ENCODE data around the gene C2orf15. TPM values are rescaled to one million over a fixed set of nuclear protein-coding genes. Genes with fewer than 3 reads are reported as not detected.

Gene C2orf15
- total and polyA plus RNA-seq, 2 of the 8 experiments (the other 6 are each of a cell fraction or from before 2014, with no cell fraction given): 3.6 to 6.5 TPM

GRCh38 chr2:99104006-99104405 lies 37.5 kb upstream of the C2orf15 start (continued):
- TF ChIP-seq, protein P1, sequence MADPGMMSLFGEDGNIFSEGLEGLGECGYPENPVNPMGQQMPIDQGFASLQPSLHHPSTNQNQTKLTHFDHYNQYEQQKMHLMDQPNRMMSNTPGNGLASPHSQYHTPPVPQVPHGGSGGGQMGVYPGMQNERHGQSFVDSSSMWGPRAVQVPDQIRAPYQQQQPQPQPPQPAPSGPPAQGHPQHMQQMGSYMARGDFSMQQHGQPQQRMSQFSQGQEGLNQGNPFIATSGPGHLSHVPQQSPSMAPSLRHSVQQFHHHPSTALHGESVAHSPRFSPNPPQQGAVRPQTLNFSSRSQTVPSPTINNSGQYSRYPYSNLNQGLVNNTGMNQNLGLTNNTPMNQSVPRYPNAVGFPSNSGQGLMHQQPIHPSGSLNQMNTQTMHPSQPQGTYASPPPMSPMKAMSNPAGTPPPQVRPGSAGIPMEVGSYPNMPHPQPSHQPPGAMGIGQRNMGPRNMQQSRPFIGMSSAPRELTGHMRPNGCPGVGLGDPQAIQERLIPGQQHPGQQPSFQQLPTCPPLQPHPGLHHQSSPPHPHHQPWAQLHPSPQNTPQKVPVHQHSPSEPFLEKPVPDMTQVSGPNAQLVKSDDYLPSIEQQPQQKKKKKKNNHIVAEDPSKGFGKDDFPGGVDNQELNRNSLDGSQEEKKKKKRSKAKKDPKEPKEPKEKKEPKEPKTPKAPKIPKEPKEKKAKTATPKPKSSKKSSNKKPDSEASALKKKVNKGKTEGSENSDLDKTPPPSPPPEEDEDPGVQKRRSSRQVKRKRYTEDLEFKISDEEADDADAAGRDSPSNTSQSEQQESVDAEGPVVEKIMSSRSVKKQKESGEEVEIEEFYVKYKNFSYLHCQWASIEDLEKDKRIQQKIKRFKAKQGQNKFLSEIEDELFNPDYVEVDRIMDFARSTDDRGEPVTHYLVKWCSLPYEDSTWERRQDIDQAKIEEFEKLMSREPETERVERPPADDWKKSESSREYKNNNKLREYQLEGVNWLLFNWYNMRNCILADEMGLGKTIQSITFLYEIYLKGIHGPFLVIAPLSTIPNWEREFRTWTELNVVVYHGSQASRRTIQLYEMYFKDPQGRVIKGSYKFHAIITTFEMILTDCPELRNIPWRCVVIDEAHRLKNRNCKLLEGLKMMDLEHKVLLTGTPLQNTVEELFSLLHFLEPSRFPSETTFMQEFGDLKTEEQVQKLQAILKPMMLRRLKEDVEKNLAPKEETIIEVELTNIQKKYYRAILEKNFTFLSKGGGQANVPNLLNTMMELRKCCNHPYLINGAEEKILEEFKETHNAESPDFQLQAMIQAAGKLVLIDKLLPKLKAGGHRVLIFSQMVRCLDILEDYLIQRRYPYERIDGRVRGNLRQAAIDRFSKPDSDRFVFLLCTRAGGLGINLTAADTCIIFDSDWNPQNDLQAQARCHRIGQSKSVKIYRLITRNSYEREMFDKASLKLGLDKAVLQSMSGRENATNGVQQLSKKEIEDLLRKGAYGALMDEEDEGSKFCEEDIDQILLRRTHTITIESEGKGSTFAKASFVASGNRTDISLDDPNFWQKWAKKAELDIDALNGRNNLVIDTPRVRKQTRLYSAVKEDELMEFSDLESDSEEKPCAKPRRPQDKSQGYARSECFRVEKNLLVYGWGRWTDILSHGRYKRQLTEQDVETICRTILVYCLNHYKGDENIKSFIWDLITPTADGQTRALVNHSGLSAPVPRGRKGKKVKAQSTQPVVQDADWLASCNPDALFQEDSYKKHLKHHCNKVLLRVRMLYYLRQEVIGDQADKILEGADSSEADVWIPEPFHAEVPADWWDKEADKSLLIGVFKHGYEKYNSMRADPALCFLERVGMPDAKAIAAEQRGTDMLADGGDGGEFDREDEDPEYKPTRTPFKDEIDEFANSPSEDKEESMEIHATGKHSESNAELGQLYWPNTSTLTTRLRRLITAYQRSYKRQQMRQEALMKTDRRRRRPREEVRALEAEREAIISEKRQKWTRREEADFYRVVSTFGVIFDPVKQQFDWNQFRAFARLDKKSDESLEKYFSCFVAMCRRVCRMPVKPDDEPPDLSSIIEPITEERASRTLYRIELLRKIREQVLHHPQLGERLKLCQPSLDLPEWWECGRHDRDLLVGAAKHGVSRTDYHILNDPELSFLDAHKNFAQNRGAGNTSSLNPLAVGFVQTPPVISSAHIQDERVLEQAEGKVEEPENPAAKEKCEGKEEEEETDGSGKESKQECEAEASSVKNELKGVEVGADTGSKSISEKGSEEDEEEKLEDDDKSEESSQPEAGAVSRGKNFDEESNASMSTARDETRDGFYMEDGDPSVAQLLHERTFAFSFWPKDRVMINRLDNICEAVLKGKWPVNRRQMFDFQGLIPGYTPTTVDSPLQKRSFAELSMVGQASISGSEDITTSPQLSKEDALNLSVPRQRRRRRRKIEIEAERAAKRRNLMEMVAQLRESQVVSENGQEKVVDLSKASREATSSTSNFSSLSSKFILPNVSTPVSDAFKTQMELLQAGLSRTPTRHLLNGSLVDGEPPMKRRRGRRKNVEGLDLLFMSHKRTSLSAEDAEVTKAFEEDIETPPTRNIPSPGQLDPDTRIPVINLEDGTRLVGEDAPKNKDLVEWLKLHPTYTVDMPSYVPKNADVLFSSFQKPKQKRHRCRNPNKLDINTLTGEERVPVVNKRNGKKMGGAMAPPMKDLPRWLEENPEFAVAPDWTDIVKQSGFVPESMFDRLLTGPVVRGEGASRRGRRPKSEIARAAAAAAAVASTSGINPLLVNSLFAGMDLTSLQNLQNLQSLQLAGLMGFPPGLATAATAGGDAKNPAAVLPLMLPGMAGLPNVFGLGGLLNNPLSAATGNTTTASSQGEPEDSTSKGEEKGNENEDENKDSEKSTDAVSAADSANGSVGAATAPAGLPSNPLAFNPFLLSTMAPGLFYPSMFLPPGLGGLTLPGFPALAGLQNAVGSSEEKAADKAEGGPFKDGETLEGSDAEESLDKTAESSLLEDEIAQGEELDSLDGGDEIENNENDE (IDR thresholded peaks at IDR 0.05; ENCODE audit: insufficient replicate concordance, low read length): no peak

All from H1 (cell line).